Embryonic facial prominence (tissue), 1 donor: ENCODE measurements around the gene ADGRV1.

ENCODE experiments used
- DNase-seq: peaks from one replicate; pipeline ENCODE4 v3.0.0-alpha.2; 2016; ENCODE audit errors: extremely low spot score

ADGRV1 gene

DNA sequence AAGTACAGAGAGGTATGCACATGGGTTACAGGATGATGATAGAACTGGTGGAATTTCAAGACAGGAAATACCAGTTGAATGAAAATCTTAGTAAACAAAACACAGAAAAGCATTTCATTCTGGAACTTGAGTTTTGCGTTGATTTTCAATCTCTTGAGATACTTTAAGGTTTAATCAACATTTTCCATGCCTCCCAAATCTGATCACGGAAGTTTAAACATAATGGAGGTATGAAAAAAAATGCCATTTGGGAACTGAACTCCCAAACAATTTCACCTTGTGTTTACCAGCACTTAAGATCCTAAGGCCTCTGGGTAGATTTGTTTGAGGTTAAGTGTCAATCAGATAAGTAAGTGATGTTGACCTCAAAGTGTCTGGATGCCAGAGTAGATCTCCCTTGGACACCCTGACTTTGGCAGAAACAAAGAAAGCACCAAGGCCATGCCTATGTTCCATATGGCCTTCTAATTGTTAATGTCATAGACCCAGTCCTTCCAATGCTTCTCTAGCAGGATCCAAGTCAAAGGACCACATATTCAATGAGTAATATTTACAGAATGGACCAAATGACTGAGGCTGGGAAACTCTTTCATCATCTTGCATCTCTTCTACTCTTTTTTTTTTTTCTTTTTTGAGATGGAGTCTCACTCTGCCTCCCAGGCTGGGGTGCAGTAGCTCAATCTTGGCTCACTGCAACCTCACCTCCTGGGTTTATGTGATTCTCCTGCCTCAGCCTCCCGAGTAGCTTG lies 607.6 kb downstream of the ADGRV1 start:
- DNase-seq = no peak

DNA sequence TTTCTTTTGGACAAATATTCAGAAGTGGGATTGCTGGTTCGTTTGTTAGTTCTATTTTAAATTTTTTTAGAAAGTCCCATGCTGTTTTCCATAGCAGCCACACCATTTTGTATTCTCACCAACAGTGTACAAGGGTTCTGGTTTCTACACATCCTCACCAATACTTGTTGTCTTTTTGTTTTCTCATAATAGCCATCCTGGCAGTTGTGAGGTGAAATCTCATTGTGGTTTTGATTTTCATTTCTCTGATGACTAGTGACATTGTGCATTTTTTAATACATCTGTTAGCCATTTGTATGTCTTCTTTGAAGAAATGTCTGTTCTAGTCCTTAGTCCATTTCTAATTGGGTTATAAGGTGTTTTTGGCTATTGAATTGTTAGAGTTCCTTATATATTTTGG lies 610.3 kb downstream of the ADGRV1 start:
- no peak for DNase-seq

DNA sequence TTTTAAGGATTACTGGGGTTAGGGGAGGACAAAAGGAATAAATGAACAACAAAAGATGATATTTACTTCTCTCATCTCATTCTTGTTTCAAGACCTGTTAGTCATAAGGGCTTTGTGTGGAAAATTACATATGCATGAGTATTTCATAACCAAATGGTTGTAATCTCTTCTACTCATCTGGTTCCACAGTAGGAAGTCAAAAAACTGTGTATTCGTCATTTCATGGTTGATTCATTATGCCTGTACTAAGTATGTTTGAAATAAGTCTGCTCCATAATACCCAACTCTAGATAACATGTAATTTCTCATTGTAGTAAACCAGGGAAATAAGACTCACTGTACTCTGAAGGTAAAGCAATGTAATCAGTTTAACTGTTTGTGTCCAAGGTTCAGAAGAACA lies 611.7 kb downstream of the ADGRV1 start:
- DNase-seq = no peak

DNA sequence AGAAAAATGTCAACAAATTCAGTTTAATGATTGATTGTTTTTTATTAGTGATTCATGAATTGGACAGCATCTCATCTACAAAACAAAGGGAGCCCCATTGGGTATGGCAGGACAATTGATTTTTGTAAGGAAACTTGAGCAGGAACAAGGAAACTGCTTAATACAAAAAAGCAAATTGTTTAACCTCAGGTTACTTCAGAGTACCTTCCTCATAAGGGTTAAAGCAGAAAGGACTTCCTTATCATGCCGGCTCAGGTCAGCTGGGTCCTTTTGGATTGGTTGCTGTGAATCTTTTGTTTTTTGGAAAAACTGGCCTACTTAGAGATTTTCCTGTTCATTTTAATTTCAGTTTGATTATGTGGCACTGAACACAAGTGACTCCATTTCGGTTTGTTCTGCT lies 612.7 kb downstream of the ADGRV1 start:
- DNase-seq = no peak

- DNase-seq = no peak
Measured at GRCh38 chr5:91174396-91174795, 615.8 kb downstream of the ADGRV1 start.

GRCh38 chr5:91175708-91176107 lies 617.1 kb downstream of the ADGRV1 start:
- DNase-seq = no peak

GRCh38 chr5:91176288-91177016 lies 617.9 kb downstream of the ADGRV1 start:
- DNase-seq = no peak

- DNase-seq = no peak
Measured at GRCh38 chr5:91177085-91177484, 618.5 kb downstream of the ADGRV1 start.

DNA sequence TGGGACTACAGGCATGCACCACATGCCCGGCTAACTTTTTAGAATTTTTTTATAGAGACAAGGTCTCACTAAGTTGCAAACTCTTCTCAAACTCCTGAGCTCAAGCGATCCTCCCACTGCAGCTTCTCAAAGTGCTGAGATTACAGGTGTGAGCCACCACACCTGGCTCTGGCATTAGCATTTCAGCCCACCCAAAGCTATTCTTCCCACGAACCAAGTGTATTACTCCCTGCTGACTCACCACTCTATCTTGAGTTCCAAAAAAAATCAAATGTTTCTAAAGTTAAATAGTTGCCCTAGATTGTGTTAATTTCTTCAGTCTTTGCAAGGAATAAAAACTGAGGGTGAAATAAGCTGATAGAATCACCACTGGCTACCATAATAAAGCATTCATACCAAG lies 619.0 kb downstream of the ADGRV1 start:
- DNase-seq = no peak

- DNase-seq = no peak
Measured at GRCh38 chr5:91178461-91178860, 619.9 kb downstream of the ADGRV1 start.

DNA sequence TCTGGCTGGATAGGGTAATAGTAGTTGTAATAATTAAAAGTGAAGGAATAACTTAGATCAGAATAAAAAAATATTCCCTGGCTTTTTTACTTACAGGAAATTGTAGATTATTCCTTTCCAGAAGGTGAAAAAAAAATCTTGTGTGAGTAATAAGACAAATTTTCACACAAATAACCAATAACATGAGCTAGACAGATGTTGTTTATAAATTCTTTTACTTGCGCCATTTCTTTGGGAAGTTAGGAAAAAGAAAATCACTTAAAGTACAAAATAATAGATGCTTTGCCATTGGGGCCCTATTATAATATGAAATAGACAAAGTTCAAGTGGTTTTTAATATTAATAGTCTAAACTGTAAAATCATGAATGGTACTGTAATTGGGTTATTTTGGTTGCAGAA lies 620.4 kb downstream of the ADGRV1 start:
- no peak for DNase-seq

GRCh38 chr5:91180506-91180905 lies 621.9 kb downstream of the ADGRV1 start:
- DNase-seq = no peak

GRCh38 chr5:91182763-91183162 lies 624.2 kb downstream of the ADGRV1 start:
- DNase-seq = no peak

DNA sequence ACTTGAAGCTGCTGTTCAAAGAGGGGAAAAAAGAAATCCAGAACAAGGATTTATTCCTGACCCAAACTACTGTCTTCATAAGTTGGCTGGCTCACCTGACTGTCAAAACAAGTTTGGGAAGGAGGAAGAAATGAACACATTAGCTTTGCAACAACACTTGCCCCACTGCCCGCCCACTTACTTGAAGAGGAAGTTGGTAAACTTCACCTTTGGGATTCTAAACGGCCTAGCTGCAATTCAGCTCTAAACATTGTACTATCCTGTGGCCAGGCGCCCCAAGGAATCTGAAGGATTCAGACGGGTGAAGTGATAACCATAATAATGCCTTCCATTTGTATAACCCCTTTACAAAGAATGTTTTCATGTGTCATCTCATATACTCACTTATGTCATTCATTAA lies 625.1 kb downstream of the ADGRV1 start:
- DNase-seq = no peak

GRCh38 chr5:91186101-91186500 lies 627.5 kb downstream of the ADGRV1 start:
- DNase-seq = no peak

GRCh38 chr5:91187032-91187431 lies 628.4 kb downstream of the ADGRV1 start:
- no peak for DNase-seq

GRCh38 chr5:91188755-91189154 lies 630.2 kb downstream of the ADGRV1 start:
- no peak for DNase-seq

- no peak for DNase-seq
Measured at GRCh38 chr5:91189480-91190313, 631.1 kb downstream of the ADGRV1 start.

GRCh38 chr5:91190314-91190690 lies 631.7 kb downstream of the ADGRV1 start:
- no peak for DNase-seq

GRCh38 chr5:91194824-91195381 lies 636.3 kb downstream of the ADGRV1 start:
- no peak for DNase-seq

DNA sequence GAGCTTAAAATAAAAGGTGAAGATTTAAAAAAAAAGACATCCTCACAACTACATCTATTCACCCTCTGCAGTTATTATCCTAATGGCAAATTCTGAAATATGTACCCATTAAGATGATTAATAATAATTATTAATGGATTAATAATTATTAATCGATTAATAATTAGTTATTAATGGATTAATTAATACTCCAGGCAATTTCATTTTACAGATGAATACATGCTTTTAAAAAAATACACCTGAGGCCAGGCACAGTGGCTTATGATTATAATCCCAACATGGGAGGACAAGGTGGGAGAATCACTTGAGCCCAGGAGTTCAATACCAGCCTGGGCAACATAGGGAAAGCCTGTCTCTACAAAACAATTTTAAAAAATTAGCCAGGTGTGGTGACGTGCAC lies 642.1 kb downstream of the ADGRV1 start:
- DNase-seq = no peak

DNA sequence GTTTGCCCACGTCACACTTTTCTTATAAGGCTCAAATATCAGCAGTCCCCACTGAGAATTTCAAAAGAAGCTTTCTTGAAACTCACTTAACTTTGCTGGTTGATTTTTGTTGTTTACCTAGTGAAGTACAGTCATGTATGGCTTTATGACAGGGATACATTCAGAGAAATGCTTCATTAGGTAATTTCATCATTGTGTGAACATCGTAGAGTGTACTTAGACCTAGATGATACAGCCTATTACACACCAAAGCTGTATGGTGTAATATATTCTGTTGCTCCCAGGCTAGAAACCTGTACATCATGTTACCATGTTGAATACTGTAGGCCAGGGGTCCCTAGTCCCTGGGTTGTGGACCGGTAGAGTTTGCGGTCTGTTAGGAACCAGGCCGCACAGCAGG lies 647.5 kb downstream of the ADGRV1 start:
- no peak for DNase-seq
